ENCODE results near the gene BARHL2.

BARHL2 gene
- long read RNA-seq: 0 reads

- Histone ChIP-seq H3K27ac (replicated peaks) (no peak within 1 kb of the TSS), H3K27me3 (ENCODE audit: insufficient read depth, poor library complexity, severe bottlenecking) (peaks cover 86% of the 10 kb centered on the region), H3K4me3 (replicated peaks; ENCODE audit: insufficient read depth, low read length) (no peak within 1 kb of the TSS)
- no peak for TF ChIP-seq GABPA (IDR thresholded peaks at IDR 0.05; ENCODE audit: low read depth)
- TF ChIP-seq CTCF (IDR thresholded peaks at IDR 0.05; ENCODE audit: insufficient read depth, low read length): no peak
- TF ChIP-seq POLR2AphosphoS5 (IDR thresholded peaks at IDR 0.05; ENCODE audit: low read depth): no peak
- no peak for TF ChIP-seq REST (IDR thresholded peaks at IDR 0.05; ENCODE audit: insufficient replicate concordance, low read depth)
- no peak for TF ChIP-seq SPI1 (IDR thresholded peaks at IDR 0.05; ENCODE audit: borderline replicate concordance, low read depth)
- no peak for DNase-seq (ENCODE audit: low read depth in 1 of 2, low spot score in 1 of 2)
Measured at GRCh38 chr1:90716552-90717355, at the start of gene BARHL2. TSS of gene BARHL2 (minus strand) at chr1:90717302. CDS start at chr1:90717195, 107 bp downstream.

- DNase-seq (ENCODE audit: low read depth in 1 of 2, low spot score in 1 of 2): no peak
- Histone ChIP-seq H3K4me3 (replicated peaks; ENCODE audit: insufficient read depth, low read length) (no peak overlapping the region), H3K27ac (replicated peaks) (no peak overlapping the region), H3K27me3 (ENCODE audit: insufficient read depth, poor library complexity, severe bottlenecking) (peaks cover 4% of the 10 kb centered on the region)
- TF ChIP-seq SPI1 (IDR thresholded peaks at IDR 0.05; ENCODE audit: borderline replicate concordance, low read depth) (no peak), CTCF (IDR thresholded peaks at IDR 0.05; ENCODE audit: insufficient read depth, low read length) (no peak), GABPA (IDR thresholded peaks at IDR 0.05; ENCODE audit: low read depth) (no peak), REST (IDR thresholded peaks at IDR 0.05; ENCODE audit: insufficient replicate concordance, low read depth) (no peak), POLR2AphosphoS5 (IDR thresholded peaks at IDR 0.05; ENCODE audit: low read depth) (no peak)
Measured at GRCh38 chr1:90763930-90764329, 46.8 kb upstream of the BARHL2 start.

GRCh38 chr1:90763506-90763905, 46.4 kb upstream of the BARHL2 start:
- Histone ChIP-seq H3K27me3 (ENCODE audit: insufficient read depth, poor library complexity, severe bottlenecking) (peaks cover 2% of the 10 kb centered on the region), H3K27ac (replicated peaks) (no peak overlapping the region), H3K4me3 (replicated peaks; ENCODE audit: insufficient read depth, low read length) (no peak overlapping the region)
- TF ChIP-seq CTCF (IDR thresholded peaks at IDR 0.05; ENCODE audit: insufficient read depth, low read length) (no peak), REST (IDR thresholded peaks at IDR 0.05; ENCODE audit: insufficient replicate concordance, low read depth) (no peak)
- no peak for DNase-seq (ENCODE audit: low read depth in 1 of 2, low spot score in 1 of 2)
